ENCODE data around the gene PHKA1. TPM values are rescaled to one million over a fixed set of nuclear protein-coding genes. Genes with fewer than 3 reads are reported as not detected.

The PHKA1 gene
- polyA plus RNA-seq, 3 donors: 5.3 to 5.9 (median 5.6) TPM

Other genes starting within 250 kb of the PHKA1 start
- gene HDAC8, start 141.5 kb downstream of the PHKA1 start, polyA plus RNA-seq (ENCODE audit: insufficient read length in 3 of 3): 10 to 100 TPM; 30.5 to 40.8 (median 36.4) TPM
- gene DMRTC1B, start 62.6 kb upstream of the PHKA1 start, polyA plus RNA-seq (ENCODE audit: insufficient read length in 3 of 3): 1 to 10 TPM; 4.0 to 4.8 (median 4.6) TPM
- not detected for gene FAM236B, start 68.4 kb upstream of the PHKA1 start, polyA plus RNA-seq (ENCODE audit: insufficient read length in 3 of 3)
- not detected for gene FAM236D, start 93.9 kb upstream of the PHKA1 start, polyA plus RNA-seq (ENCODE audit: insufficient read length in 3 of 3)
- gene FAM236C, start 198.3 kb upstream of the PHKA1 start, polyA plus RNA-seq (ENCODE audit: insufficient read length in 3 of 3): not detected
- under 1 TPM in 2 of 3 donors, not detected in 1; 0.45 to 0.80 TPM for gene FAM236A, start 223.9 kb upstream of the PHKA1 start, polyA plus RNA-seq (ENCODE audit: insufficient read length in 3 of 3)
- gene DMRTC1, start 229.5 kb upstream of the PHKA1 start, polyA plus RNA-seq (ENCODE audit: insufficient read length in 3 of 3): under 1 TPM; 0.30 to 0.57 (median 0.34) TPM

Data from renal cortex interstitium (tissue), 3 donors.